ENCODE data around the gene NPR2.

Gene NPR2

GRCh38 chr9:35858458-35858857 is 67.1 kb downstream of the NPR2 start:
- no peak for DNase-seq (ENCODE audit: low spot score)
